Spleen (tissue), 7 donors: ENCODE results near the gene AP2A1.

ENCODE experiments used
- CTCF ChIP-seq, 11 experiments: fragments of 200-600 bp in 7 of 11; fragments of 450-650 bp in 4 of 11; sonication (generic) in 4 of 11; IDR thresholded peaks in 8 of 11; conservative IDR thresholded peaks in 3 of 11; 1 replicate in 7 of 11; 2 replicates in 4 of 11; pipeline versions ENCODE4 v1.4.0 to v1.8.0; 2016 to 2021; ENCODE audit warnings: antibody characterized with exemption in 11 of 11, inconsistent platforms in 4 of 11, mild to moderate bottlenecking in 1 of 11
- POLR2AphosphoS5 ChIP-seq, 3 donors: sonication (generic); formaldehyde crosslinking; IDR thresholded peaks; one replicate each; pipeline ENCODE4 v1.5.1; 2017; ENCODE audit warnings: antibody characterized with exemption in 3 of 3
- donor health status: DM: no; HTN: no; CAD: no; lungs with moderate emphysema.
- donor health status: DM: no; HTN: no; CAD: no.
- donor health status: DM: no; HTN: no; CAD: no.

- TF ChIP-seq CTCF (IDR thresholded peaks at IDR 0.05 in 8 of 11, conservative IDR thresholded peaks at IDR 0.05 in 3 of 11): no peak
- peak; percentile 37 to 49 (median 43) for TF ChIP-seq POLR2AphosphoS5 (IDR thresholded peaks at IDR 0.05)
Measured at GRCh38 chr19:49779731-49780555, 13.1 kb downstream of the AP2A1 start.
